ENCODE results near the gene PRSS1. TPM values are rescaled to one million over a fixed set of nuclear protein-coding genes. Genes with fewer than 3 reads are reported as not detected.

The PRSS1 gene
- total RNA-seq, 1 experiment from 2014 or later = not detected

DNA sequence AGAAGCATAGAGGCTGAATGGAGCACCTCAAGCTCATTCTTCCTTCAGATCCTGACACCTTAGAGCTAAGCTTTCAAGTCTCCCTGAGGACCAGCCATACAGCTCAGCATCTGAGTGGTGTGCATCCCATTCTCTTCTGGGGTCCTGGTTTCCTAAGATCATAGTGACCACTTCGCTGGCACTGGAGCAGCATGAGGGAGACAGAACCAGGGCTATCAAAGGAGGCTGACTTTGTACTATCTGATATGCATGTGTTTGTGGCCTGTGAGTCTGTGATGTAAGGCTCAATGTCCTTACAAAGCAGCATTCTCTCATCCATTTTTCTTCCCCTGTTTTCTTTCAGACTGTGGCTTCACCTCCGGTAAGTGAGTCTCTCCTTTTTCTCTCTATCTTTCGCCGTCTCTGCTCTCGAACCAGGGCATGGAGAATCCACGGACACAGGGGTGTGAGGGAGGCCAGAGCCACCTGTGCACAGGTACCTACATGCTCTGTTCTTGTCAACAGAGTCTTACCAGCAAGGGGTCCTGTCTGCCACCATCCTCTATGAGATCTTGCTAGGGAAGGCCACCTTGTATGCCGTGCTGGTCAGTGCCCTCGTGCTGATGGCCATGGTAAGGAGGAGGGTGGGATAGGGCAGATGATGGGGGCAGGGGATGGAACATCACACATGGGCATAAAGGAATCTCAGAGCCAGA, 52.5 kb downstream of the PRSS1 start:
- in situ Hi-C loops (cut with HindIII; ENCODE audit: low sequenced_read_pairs) = no loop called here
- DNase-seq (ENCODE audit: low spot score) = no peak

DNA sequence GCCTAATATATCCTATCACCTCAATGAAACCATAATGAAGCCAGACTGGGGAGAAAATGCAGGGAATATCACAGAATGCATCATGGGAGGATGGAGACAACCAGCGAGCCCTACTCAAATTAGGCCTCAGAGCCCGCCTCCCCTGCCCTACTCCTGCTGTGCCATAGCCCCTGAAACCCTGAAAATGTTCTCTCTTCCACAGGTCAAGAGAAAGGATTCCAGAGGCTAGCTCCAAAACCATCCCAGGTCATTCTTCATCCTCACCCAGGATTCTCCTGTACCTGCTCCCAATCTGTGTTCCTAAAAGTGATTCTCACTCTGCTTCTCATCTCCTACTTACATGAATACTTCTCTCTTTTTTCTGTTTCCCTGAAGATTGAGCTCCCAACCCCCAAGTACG, 53.0 kb downstream of the PRSS1 start:
- no peak for DNase-seq (ENCODE audit: low spot score)
- in situ Hi-C loops (cut with HindIII; ENCODE audit: low sequenced_read_pairs) = no loop called here

Other genes with a start within 250 kb of the PRSS1 start
- gene PRSS2, start 21.5 kb downstream of the PRSS1 start, total RNA-seq (2014; rRNA removed; shearing (Covaris generic)) = not detected in 2 replicates
- not detected in 2 replicates for gene EPHB6, start 105.6 kb downstream of the PRSS1 start, total RNA-seq (2014; rRNA removed; shearing (Covaris generic))
- not detected in 2 replicates for gene TRPV6, start 136.3 kb downstream of the PRSS1 start, total RNA-seq (2014; rRNA removed; shearing (Covaris generic))
- not detected in 2 replicates for gene TRPV5, start 184.3 kb downstream of the PRSS1 start, total RNA-seq (2014; rRNA removed; shearing (Covaris generic))
- gene LLCFC1, start 190.0 kb downstream of the PRSS1 start, total RNA-seq (2014; rRNA removed; shearing (Covaris generic)) = not detected in 2 replicates
- gene KEL, start 212.9 kb downstream of the PRSS1 start, total RNA-seq (2014; rRNA removed; shearing (Covaris generic)) = not detected in 2 replicates